K562 (cell line): ENCODE data around the gene IGSF21. TPM values are rescaled to one million over a fixed set of nuclear protein-coding genes. Genes with fewer than 3 reads are reported as not detected.

Source experiments
- ATAC-seq: fragments of 200-7000 bp; cut with Tn5 transposase; 3 replicates; pipeline ENCODE4 v1.9.1; 2020; ENCODE audit warnings: moderate library complexity
- BruUV-seq: library from RNA; stranded (reverse); fragments of 400-500 nt; replicated peaks from 2 replicates; lab custom pipeline; 2021; lab: Mats Ljungman, UMichigan
- CTCF ChIA-PET: fragments of 300-600 bp; formaldehyde crosslinking; extraction: SDS; loops from one replicate; lab custom pipeline; 2021; ENCODE audit warnings: low intra/inter-chr PET ratio; lab: Yijun Ruan, JAX
- POLR2A ChIA-PET: fragments of 300-600, 350-650 bp; sonication (Branson Sonifier 250); formaldehyde crosslinking; extraction: SDS; loops from one replicate; lab custom pipeline; 2021; ENCODE audit warnings: antibody characterized with exemption, inconsistent platforms; lab: Yijun Ruan, JAX
- DNase-seq, 4 experiments: peaks; one replicate each; pipeline versions ENCODE4 v3.0.0 to v3.0.0-alpha.2; 2011 to 2018; ENCODE audit warnings: low spot score in 3 of 4, mixed read lengths in 3 of 4; ENCODE audit errors: extremely low read depth in 1 of 4
- FAIRE-seq: peaks from 2 replicates; lab custom pipeline; 2011; peaks lifted over from hg19 to GRCh38; lab: Jason Lieb, UNC
- H2AFZ ChIP-seq: 2 replicates; pipeline ENCODE4 v1.6.0; 2011; ENCODE audit warnings: low read depth, low read length, control low read depth, inconsistent platforms
- H3K27ac ChIP-seq: fragments of 200-600 bp; 3 replicates; pipeline ENCODE4 v1.8.0; 2011; ENCODE audit warnings: low read depth, mild to moderate bottlenecking, control low read depth, inconsistent platforms, low read length, moderate library complexity, mixed read lengths; ENCODE audit errors: extremely low read depth
- H3K27me3 ChIP-seq, 2 experiments: fragments of 300-600 bp in 1 of 2; 2 replicates in 1 of 2; 3 replicates in 1 of 2; pipeline versions ENCODE4 v1.6.0 to v1.8.0; 2011; ENCODE audit warnings: inconsistent platforms in 2 of 2, low read length in 2 of 2, mild to moderate bottlenecking in 1 of 2, mixed read lengths in 1 of 2, moderate library complexity in 1 of 2; ENCODE audit not compliant: control insufficient read depth in 2 of 2, insufficient read depth in 2 of 2
- H3K36me3 ChIP-seq: fragments of 300-600 bp; 3 replicates; pipeline ENCODE4 v1.8.0; 2011; ENCODE audit warnings: mild to moderate bottlenecking, low read length, inconsistent platforms; ENCODE audit not compliant: control insufficient read depth, insufficient read depth
- H3K4me1 ChIP-seq, 2 experiments: fragments of 200-600 bp in 1 of 2; replicated peaks in 1 of 2; 2 replicates in 1 of 2; 3 replicates in 1 of 2; pipeline versions ENCODE4 v1.5.1 to v1.8.0; 2011; ENCODE audit warnings: inconsistent platforms in 2 of 2, low read length in 2 of 2, mild to moderate bottlenecking in 1 of 2, mixed read lengths in 1 of 2, moderate library complexity in 1 of 2; ENCODE audit not compliant: control insufficient read depth in 2 of 2, insufficient read depth in 2 of 2
- H3K4me2 ChIP-seq: 2 replicates; pipeline ENCODE4 v1.6.1; 2011; ENCODE audit warnings: low read length, control low read depth, inconsistent platforms, mixed read lengths; ENCODE audit not compliant: insufficient read depth
- H3K4me3 ChIP-seq: fragments of 200-600 bp; sonication (generic), shearing (Covaris generic); 2 replicates; pipeline ENCODE4 v1.5.1; 2016; ENCODE audit warnings: control low read depth, inconsistent platforms
- H3K79me2 ChIP-seq: fragments of 200-600 bp; 3 replicates; pipeline ENCODE4 v1.8.0; 2011; ENCODE audit warnings: low read length, inconsistent platforms; ENCODE audit not compliant: control insufficient read depth, insufficient read depth
- H3K9ac ChIP-seq, 2 experiments: 2 replicates each; pipeline versions ENCODE4 v1.6.0 to v1.6.1; 2011; ENCODE audit warnings: low read depth in 2 of 2, low read length in 2 of 2, control low read depth in 1 of 2, inconsistent platforms in 1 of 2, mild to moderate bottlenecking in 1 of 2, mixed read lengths in 1 of 2; ENCODE audit not compliant: insufficient read depth in 1 of 2
- H3K9me1 ChIP-seq: one replicate; pipeline ENCODE4 v1.6.0; 2011; ENCODE audit warnings: inconsistent platforms, mild to moderate bottlenecking, low read length, moderate library complexity; ENCODE audit not compliant: control insufficient read depth, insufficient read depth
- H3K9me3 ChIP-seq: replicated peaks from 2 replicates; pipeline ENCODE4 v1.5.1; 2011; ENCODE audit warnings: low read depth, low read length, inconsistent platforms; ENCODE audit not compliant: control insufficient read depth, insufficient read depth
- H4K20me1 ChIP-seq: replicated peaks from 2 replicates; pipeline ENCODE4 v1.6.1; 2011; ENCODE audit warnings: low read length, inconsistent platforms, mixed read lengths; ENCODE audit not compliant: control insufficient read depth, insufficient read depth
- CREB3 ChIP-seq: fragments of 450-650 bp; conservative IDR thresholded peaks from 2 replicates; pipeline ENCODE4 v1.6.1; 2016; ENCODE audit warnings: missing genetic modification characterization, low read depth, mild to moderate bottlenecking, missing compliant biosample characterization, moderate library complexity
- CREB5 ChIP-seq: fragments of 250-450 bp; sonication (Bioruptor Pico); IDR thresholded peaks from 2 replicates; pipeline ENCODE4 v1.5.0; 2020; ENCODE audit warnings: mild to moderate bottlenecking
- EGR1 ChIP-seq: fragments of 450-650 bp; conservative IDR thresholded peaks from 2 replicates; pipeline ENCODE4 v1.6.1; 2017; ENCODE audit warnings: mild to moderate bottlenecking
- ELF4 ChIP-seq: fragments of 450-650 bp; formaldehyde crosslinking; IDR thresholded peaks from 2 replicates; pipeline ENCODE4 v1.4.0; 2022; ENCODE audit warnings: missing genetic modification characterization
- EZH2 ChIP-seq: IDR thresholded peaks from 2 replicates; pipeline ENCODE4 v1.6.1; 2012; ENCODE audit warnings: low read depth, mild to moderate bottlenecking, inconsistent platforms, low read length, borderline replicate concordance
- FOXM1 ChIP-seq, 2 experiments: fragments of 450-650 bp in 1 of 2; sonication (generic) in 1 of 2; formaldehyde crosslinking in 1 of 2; IDR thresholded peaks; 2 replicates each; pipeline versions ENCODE4 v1.6.1 to v1.9.0; 2017 to 2022; ENCODE audit warnings: low read depth in 2 of 2, mild to moderate bottlenecking in 2 of 2, missing genetic modification reagents in 1 of 2, moderate library complexity in 1 of 2
- PHF8 ChIP-seq: fragments of 200-600 bp; sonication (generic); IDR thresholded peaks from 2 replicates; pipeline ENCODE4 v1.6.1; 2012; ENCODE audit warnings: mixed run types, mild to moderate bottlenecking, inconsistent platforms, low read length, moderate library complexity, borderline replicate concordance
- SAFB ChIP-seq: fragments of 200-400 bp; formaldehyde crosslinking; IDR thresholded peaks from 2 replicates; pipeline ENCODE4 v1.6.1; 2017; ENCODE audit warnings: low read depth, low read length, borderline replicate concordance
- TAF9B ChIP-seq: fragments of 450-650 bp; IDR thresholded peaks from 2 replicates; pipeline ENCODE4 v1.6.1; 2018; ENCODE audit warnings: mild to moderate bottlenecking; ENCODE audit not compliant: partially characterized antibody
- TCF15 ChIP-seq: fragments of 250-450 bp; sonication (Bioruptor Pico); IDR thresholded peaks from 2 replicates; pipeline ENCODE4 v1.8.0; 2022; ENCODE audit warnings: moderate library complexity, mild to moderate bottlenecking, inconsistent platforms
- TEAD2 ChIP-seq: fragments of 450-650 bp; IDR thresholded peaks from 2 replicates; pipeline ENCODE4 v1.6.1; 2016; ENCODE audit warnings: missing genetic modification characterization, control low read depth, missing compliant biosample characterization
- ZFP30 ChIP-seq: fragments of 250-450 bp; sonication (Bioruptor Pico); IDR thresholded peaks from 2 replicates; pipeline ENCODE4 v1.8.0; 2022; ENCODE audit warnings: moderate library complexity, mild to moderate bottlenecking, inconsistent platforms, borderline replicate concordance
- ZNF76 ChIP-seq: fragments of 250-450 bp; sonication (Bioruptor Pico); IDR thresholded peaks from 2 replicates; pipeline ENCODE4 v1.4.0; 2020; ENCODE audit warnings: mild to moderate bottlenecking, moderate library complexity, borderline replicate concordance
- ZNF780A ChIP-seq: fragments of 250-450 bp; sonication (Bioruptor Pico); IDR thresholded peaks from 2 replicates; pipeline ENCODE4 v1.5.0; 2021; ENCODE audit warnings: mild to moderate bottlenecking
- ZZZ3 ChIP-seq: fragments of 450-650 bp; IDR thresholded peaks from 2 replicates; pipeline ENCODE4 v1.6.1; 2016; ENCODE audit warnings: antibody characterized with exemption, mild to moderate bottlenecking, moderate library complexity
- WGBS: fragments of 100-300 bp; shearing (Covaris generic); methylation state at CpG from one replicate; pipeline ENCODE4 v1.1.6; 2016; ENCODE audit warnings: low coverage, mixed read lengths; ENCODE audit not compliant: insufficient coverage; ENCODE audit errors: missing lambda C conversion rate; 5-methylcytosine and 5-hydroxymethylcytosine counted together
- in situ Hi-C: fragments of 300-500 bp; cut with MboI; formaldehyde crosslinking; loops from 4 replicates; pipeline ENCODE4 v1.15.0; 2018; ENCODE audit warnings: inconsistent platforms, mixed read lengths
- intact Hi-C: fragments of 100-400 bp; cut with micrococcal nuclease; formaldehyde crosslinking; loops from 2 replicates; pipeline ENCODE4 v1.14.2; 2022
- polyA plus RNA-seq, 8 experiments: library from polyadenylated mRNA; depleted of rRNA in 4 of 8; stranded (reverse) in 5 of 8; unstranded in 3 of 8; fragments of >200 nt; fragmentation: Nextera tagmentation in 2 of 8; fragmentation: Illumina TruSeq in 1 of 8; extraction: Ambion mirVana in 2 of 8; extraction: Trizol in 1 of 8; gene quantifications; 2 replicates each; pipeline versions ENCODE4 v1.2.1 to v1.2.3, GENCODE V29; 2011 to 2014; ENCODE audit warnings: inconsistent platforms in 1 of 8, missing spikeins in 1 of 8
- total RNA-seq, 7 experiments: library from RNA; depleted of rRNA in 6 of 7; stranded (reverse); fragments of >200 nt in 6 of 7; fragmentation: Illumina TruSeq in 2 of 7; extraction: Trizol in 2 of 7; gene quantifications; 2 replicates each; pipeline versions ENCODE4 v1.2.1 to v1.2.3, GENCODE V29; 2011 to 2021; ENCODE audit warnings: low replicate concordance in 1 of 7

IGSF21 gene
- total and polyA plus RNA-seq, 9 of the 15 experiments (the other 6 are each of a cell fraction or from before 2014, with no cell fraction given), result not detected

DNA sequence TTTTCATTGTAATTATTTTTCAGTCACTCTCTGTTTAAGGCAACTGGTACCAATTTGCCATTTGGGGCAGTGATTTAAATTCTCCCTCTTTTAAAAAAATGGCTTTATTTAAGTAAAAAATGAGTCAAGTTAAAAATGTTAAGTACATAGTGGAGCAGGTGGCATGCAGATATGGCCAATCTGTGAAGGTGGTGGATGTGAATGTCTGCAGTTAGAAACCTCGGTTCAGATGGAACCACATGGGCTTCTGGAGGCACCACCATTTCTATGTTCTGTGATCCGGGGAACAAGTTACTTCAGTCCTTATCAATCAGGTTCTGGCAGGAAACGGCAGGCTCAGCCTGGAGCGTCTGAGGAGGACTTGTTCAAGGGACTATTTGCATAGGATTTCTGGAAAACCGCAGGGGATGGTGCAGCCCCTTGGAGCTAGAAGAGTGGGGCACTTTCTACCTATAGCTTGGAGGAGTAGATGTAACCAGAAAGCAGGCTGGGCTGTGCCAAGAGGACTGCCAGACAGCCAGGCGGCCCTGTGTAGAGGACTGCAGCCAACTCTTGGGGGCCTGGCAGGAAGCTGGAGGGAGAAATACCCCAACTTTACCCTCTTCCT lies 12.3 kb downstream of the IGSF21 start:
- no peaks in the 10 kb centered on the region for H3K36me3 ChIP-seq
- no peak for DNase-seq
- ChIA-PET POLR2A (no interaction called here), CTCF (no interaction called here)
- H3K9ac ChIP-seq, result no peak overlapping the region
- H3K27me3 ChIP-seq, result peaks cover 2 to 14% of the 10 kb centered on the region in 2 experiments; a peak in 3 of 5 replicates
- TF ChIP-seq ZNF780A (no peak), ZZZ3 (no peak), FOXM1 (IDR thresholded peaks at IDR 0.05; ENCODE audit: low read depth) (no peak), FOXM1 (CRISPR knock-in tag; IDR thresholded peaks at IDR 0.05; ENCODE audit: low read depth) (no peak), TAF9B (no peak), TEAD2 (no peak), CREB5 (CRISPR knock-in tag) (no peak), EZH2 (no peak), TCF15 (CRISPR knock-in tag) (no peak), PHF8 (no peak), ELF4 (CRISPR knock-in tag) (no peak), EGR1 (no peak), ZFP30 (CRISPR knock-in tag) (no peak), ZNF76 (CRISPR knock-in tag) (no peak), SAFB (no peak), CREB3 (no peak)
- no peaks in the 10 kb centered on the region for H3K9me3 ChIP-seq
- H4K20me1 ChIP-seq, result no peaks in the 10 kb centered on the region; the same call in 1 of the 2 replicates
- no peak overlapping the region for H2AFZ ChIP-seq
- no peak for FAIRE-seq
- no peaks in the 10 kb centered on the region for H3K4me1 ChIP-seq
- BruUV-seq, result no TSS peak
- in situ Hi-C loops, result no loop called here
- 2% methylated on average over 6 of the region's 6 CpGs for WGBS
- H3K4me3 ChIP-seq, result no peak overlapping the region
- H3K27ac ChIP-seq, result no peak overlapping the region
- intact Hi-C loops, result no loop called here
- H3K9me1 ChIP-seq, result no peaks in the 10 kb centered on the region
- ATAC-seq, result no peak
- H3K79me2 ChIP-seq, result no peaks in the 10 kb centered on the region
- no peak overlapping the region for H3K4me2 ChIP-seq
